ENCODE measurements around the gene SLC7A6.

The SLC7A6 gene

DNA sequence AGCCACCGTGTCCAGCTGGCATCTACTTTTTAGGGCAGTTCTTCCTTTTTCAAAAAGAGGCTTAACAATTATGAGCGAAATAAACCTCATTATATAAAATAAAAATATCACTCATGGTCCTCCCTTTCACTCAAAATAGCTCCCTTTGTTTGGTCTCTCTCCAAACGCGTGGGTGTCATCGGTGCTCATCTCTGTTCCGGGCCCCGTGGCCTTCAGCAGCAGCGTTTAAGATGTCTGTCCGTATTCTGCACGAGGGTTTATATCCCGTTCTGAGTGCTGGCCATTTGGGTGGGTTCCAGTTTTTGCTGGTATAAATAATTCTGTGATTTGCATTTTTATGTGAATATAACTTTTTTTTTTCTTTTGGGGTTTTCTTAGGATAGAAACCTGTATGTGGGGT, 79.9 kb downstream of the SLC7A6 start:
- no peak overlapping the region for H3K27ac ChIP-seq
- no peak for TF ChIP-seq ZFX (IDR thresholded peaks at IDR 0.05; ENCODE audit: borderline replicate concordance)
- TF ChIP-seq, protein P1, sequence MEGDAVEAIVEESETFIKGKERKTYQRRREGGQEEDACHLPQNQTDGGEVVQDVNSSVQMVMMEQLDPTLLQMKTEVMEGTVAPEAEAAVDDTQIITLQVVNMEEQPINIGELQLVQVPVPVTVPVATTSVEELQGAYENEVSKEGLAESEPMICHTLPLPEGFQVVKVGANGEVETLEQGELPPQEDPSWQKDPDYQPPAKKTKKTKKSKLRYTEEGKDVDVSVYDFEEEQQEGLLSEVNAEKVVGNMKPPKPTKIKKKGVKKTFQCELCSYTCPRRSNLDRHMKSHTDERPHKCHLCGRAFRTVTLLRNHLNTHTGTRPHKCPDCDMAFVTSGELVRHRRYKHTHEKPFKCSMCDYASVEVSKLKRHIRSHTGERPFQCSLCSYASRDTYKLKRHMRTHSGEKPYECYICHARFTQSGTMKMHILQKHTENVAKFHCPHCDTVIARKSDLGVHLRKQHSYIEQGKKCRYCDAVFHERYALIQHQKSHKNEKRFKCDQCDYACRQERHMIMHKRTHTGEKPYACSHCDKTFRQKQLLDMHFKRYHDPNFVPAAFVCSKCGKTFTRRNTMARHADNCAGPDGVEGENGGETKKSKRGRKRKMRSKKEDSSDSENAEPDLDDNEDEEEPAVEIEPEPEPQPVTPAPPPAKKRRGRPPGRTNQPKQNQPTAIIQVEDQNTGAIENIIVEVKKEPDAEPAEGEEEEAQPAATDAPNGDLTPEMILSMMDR (IDR thresholded peaks at IDR 0.05), result no peak

DNA sequence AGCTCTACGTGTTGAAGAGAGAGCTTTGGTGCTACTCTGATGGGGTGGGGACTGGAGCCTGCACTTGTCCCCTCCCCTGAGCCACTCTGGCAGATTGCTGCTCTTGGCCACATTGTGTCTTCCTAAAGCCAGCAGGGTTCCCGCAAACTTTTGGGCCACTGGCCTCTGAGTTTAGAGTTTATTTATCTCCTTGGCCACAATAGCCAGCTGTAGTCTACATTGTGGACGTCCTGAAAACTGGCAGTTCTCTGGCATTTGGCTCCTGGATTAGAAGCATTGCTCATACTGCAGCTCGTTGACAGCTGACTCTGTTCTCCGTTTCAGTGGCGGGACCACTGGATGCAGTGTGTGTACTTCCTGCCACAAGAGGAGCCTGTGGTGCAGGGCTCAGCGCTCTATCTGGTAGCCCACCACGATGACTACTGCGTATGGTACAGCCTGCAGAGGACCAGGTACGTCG, 81.1 kb downstream of the SLC7A6 start:
- H3K27ac ChIP-seq, result no peak overlapping the region
- TF ChIP-seq, protein P1 (IDR thresholded peaks at IDR 0.05), result no peak

DNA sequence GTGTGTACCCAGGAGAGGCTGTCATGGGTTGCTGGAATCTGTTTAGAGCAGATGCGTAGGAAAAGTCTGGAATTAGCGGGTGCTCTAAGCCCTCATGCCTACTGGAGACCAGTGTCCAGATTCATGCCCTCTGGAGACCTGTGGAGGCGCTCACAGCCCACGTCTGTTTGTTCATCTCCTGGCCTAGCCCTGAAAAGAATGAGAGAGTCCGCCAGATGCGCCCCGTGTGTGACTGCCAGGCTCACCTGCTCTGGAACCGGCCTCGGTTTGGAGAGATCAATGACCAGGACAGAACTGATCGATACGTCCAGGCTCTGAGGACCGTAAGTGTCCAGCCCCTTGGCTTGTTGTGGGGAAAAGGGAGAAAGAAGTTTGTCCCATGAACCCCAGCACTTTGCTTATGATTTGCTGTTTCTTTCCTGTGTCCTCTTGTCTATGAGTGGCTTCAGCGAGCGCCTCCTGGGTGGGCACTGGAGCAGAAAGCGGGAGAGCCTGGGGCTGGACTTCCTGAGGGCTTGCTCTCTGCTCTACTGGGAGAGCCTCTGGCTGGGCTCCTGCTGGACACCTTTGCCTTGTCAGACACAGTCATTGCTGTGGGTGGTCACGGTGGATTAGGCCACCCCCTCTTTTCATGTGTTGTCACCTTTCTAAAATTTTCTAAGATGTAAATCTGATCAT, 81.8 kb downstream of the SLC7A6 start:
- TF ChIP-seq, protein P1 (IDR thresholded peaks at IDR 0.05), result no peak
- no peak for TF ChIP-seq ZFX (IDR thresholded peaks at IDR 0.05; ENCODE audit: borderline replicate concordance)
- no peak overlapping the region for H3K27ac ChIP-seq

DNA sequence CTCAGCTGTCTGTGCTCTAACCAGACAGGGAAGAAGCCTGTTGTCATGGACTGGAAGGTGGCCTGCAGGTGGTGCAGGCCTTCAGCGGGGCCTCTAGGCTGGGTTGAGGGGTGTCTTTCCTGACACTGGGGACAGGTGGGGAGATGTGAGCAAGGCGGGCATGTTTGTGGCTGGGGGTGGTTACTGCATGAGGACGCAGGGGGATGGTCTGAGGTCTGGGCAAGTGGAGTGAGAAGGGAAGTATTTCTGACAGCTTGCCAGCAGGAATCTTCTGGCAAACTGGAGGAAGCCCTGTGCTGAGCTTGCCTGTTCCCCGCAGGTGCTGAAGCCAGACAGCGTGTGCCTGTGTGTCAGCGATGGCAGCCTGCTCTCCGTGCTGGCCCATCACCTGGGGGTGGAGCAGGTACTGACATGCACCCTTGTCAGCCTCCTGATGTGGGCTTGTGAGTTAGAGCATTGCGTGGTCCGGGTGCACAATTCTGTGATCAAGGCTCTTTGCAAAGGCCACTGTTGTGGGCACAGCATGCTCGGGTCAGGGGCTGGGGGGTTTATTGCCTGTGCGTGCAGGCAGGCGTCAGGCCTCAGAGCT, 82.7 kb downstream of the SLC7A6 start:
- TF ChIP-seq, protein P1 (IDR thresholded peaks at IDR 0.05), result no peak
- TF ChIP-seq ZFX (IDR thresholded peaks at IDR 0.05; ENCODE audit: borderline replicate concordance), result no peak

DNA sequence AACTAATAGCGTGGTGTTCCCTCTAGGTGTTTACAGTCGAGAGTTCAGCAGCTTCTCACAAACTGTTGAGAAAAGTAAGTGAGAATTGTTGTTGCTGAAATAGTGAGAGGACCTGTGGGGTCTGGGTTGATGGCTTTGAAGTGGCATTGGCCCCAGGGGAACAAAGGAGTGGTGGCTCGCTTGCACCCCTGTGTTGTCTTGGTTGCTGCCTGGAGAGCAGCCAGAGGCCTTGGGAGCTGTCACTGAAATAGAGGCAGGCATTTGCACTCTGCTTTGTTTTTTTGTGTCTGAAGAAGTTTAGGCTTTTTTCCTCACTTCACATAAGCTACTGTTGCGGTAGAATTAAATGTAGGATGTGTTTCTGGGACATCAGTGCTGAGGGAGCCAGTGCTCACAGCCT, 83.3 kb downstream of the SLC7A6 start:
- no peak overlapping the region for H3K27ac ChIP-seq
- TF ChIP-seq, protein P1 (IDR thresholded peaks at IDR 0.05), result no peak
- TF ChIP-seq ZFX (IDR thresholded peaks at IDR 0.05; ENCODE audit: borderline replicate concordance), result no peak

More for the DNA sequence above, 82.7 kb downstream of the SLC7A6 start:
- no peak overlapping the region for H3K27ac ChIP-seq

DNA sequence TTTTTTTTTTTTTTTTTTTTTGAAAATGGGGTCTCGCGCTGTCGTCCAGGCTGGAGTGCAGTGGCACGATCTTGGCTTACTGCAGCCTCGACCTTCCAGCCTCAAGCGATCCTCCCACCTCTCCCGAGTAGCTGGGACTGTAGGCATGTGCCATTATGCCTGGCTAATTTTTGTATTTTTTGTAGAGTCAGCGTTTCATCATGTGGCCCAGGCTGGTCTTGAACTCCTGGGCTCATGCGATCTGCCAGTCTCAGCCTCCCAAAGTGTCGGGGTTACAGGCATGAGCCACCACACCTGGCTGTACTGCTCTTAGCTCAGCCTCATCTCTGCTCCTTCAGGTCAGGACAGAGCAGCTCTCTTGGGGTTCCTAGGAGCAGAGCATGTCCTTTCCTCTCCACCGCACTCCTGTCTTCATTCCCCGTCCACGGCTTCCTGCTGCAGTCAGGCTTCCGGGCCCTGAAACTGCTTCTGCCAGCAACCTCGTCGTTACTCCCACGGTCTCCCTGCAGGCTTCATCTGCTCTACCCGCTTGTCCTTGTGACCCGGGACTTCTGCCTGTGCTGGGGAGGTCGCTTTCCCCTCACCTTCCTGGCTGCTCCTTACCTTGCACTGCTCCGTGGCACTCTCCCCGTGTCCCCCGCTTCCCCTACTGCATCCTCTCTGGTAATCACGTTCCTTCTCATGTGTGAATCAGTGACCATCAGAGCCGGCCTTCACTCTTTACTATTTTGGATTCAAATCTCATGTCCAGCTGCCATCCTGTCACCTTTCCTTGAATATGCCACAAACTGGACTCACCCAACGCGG, 84.5 kb downstream of the SLC7A6 start:
- TF ChIP-seq ZFX (IDR thresholded peaks at IDR 0.05; ENCODE audit: borderline replicate concordance), result no peak
- TF ChIP-seq, protein P1 (IDR thresholded peaks at IDR 0.05), result no peak

More for the DNA sequence above, 84.5 kb downstream of the SLC7A6 start:
- H3K27ac ChIP-seq, result no peak overlapping the region
